ENCODE results near the gene HS3ST5.
"Not testable (repeated sequence)": the region's sequence is repeated elsewhere in the genome, so short reads cannot be mapped to it uniquely, and the experiment has no call there.

Gene HS3ST5

GRCh38 chr6:114151064-114151690, 191.6 kb downstream of the HS3ST5 start:
- peak; percentile 35 for DNase-seq (ENCODE audit: low spot score)

GRCh38 chr6:114149182-114149581, 193.6 kb downstream of the HS3ST5 start:
- DNase-seq (ENCODE audit: low spot score) = not testable (repeated sequence)

GRCh38 chr6:114144887-114145851, 197.7 kb downstream of the HS3ST5 start:
- DNase-seq (ENCODE audit: low spot score) = no peak

- DNase-seq (ENCODE audit: low spot score) = no peak
Measured at GRCh38 chr6:114142258-114142657, 200.6 kb downstream of the HS3ST5 start.

- DNase-seq (ENCODE audit: low spot score) = no peak
Measured at GRCh38 chr6:114140416-114140815, 202.4 kb downstream of the HS3ST5 start.

DNA sequence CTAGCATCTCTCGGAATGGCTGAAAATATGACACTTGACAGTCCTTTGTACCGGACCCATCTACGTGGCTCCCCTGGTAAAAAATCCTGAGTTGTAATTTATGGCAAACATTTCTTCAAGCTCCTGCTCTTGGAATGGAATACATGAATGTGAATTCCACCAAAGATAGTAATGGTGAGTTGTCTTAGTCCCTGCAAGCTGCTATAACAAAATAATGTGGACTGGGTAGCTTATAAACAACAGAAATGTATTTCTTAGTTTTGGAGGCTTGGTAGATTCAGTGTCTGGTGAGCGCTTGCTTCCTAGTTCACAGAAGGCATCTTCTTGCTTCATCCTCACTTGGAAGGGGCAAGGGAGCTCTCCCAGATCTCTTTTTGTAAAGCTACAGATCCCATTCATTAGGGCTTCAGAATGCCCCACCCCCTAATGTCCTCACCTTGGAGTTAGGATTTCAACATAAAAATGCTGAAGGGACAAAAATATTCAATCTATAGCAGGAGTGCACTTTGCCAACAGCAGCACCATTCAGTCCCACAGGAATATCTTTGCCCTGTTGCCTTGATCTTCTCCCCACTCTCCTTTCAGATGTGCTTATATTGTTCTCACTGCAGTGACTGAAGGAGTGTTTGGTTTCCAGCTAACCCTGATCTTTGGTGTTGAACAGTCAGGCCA, 204.1 kb downstream of the HS3ST5 start:
- no peak for DNase-seq (ENCODE audit: low spot score)

GRCh38 chr6:114135363-114135971, 207.4 kb downstream of the HS3ST5 start:
- DNase-seq (ENCODE audit: low spot score) = no peak

DNA sequence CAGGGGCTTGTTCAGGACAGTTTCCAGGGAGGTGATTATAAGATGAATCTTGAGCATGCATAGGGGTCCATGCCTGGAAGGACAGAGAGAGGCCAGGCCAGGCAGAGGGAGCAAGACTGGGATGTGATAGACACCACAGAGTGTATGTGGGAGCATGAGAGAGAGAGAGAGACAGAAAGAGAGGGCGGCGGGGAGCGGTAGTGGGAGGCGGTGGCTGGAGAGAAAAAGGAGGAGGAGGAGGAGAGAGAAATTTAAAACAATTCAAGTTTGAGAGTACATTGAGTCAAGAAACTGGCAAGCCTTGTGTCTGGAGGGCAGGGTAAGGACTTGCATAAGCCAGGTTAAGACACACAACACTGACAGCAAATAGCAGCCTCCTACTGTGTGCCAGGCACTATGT, 209.0 kb downstream of the HS3ST5 start:
- no peak for DNase-seq (ENCODE audit: low spot score)

DNA sequence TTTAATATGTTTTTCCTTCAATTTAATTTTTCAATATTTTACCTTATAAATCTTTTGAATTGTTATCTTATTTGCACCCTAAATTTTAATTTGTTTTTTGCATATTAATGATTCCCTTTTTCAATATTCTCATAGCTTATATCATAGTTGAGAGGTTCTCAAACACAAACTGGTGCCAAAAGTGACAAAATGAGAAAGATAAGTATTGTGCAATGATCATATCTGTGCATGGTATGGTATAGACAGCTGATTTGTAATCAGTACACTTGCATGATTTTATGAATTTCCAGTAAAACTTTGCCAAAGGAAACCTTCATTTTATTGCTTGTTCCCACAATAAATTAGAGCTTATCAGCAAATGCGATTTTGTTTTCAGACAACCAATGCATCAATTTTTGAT, 210.9 kb downstream of the HS3ST5 start:
- no peak for DNase-seq (ENCODE audit: low spot score)

- DNase-seq (ENCODE audit: low spot score) = no peak
Measured at GRCh38 chr6:114125576-114125975, 217.2 kb downstream of the HS3ST5 start.

DNA sequence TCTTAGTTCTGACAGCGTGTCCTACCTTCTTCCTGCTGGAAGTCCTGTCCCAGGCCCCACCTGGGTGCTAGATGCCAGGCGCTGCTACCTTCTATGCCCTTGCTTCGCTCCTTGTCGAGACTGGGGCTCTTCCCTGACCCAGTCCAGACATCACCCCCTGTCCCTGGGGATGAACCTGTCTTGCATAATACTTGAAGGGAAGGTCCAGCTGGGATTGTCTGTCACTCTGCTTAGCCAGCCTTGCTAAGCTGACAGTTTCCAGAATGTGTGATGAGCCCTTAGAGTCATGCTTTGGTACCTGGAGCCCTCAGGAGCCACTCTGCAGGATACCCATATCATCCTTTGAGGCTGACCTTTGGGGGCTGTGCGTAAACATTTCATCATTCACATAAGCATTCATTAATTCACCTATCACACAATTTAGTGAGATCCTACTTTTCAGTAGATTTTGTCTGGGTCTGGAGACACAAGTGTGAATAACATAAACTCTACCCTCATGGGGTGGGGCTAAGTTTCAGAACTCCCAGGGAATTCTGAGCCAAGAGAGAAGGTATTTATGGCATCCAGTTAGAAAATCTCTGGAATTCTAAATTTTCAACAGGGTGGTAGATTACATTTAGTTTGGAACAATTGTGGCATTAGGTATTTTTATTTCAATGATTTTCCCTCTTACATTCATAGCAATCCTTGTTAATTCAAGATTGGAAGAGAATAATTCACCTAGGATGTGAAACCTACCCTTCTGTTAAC, 220.7 kb downstream of the HS3ST5 start:
- no peak for DNase-seq (ENCODE audit: low spot score)

DNA sequence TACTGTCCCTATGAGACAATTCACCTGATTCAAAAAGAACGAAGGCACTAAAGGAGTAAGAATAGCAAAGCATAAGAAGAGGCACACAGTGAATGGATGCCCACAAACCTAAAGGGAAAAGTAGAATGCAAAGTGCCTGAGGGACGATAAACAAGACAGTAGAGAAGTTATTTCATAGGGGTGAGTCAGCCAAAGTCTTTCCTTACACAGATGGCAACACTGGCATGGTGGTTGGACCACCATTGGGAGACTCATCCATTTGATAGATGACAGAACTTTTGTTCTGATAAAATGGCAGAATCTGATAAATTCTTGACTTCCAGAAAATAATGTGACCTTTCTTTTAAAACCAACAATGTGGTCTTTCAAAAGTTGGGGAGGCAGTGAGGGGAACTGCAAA, 223.8 kb downstream of the HS3ST5 start:
- DNase-seq (ENCODE audit: low spot score) = no peak

- DNase-seq (ENCODE audit: low spot score) = no peak
Measured at GRCh38 chr6:114115652-114116051, 227.2 kb downstream of the HS3ST5 start.

DNA sequence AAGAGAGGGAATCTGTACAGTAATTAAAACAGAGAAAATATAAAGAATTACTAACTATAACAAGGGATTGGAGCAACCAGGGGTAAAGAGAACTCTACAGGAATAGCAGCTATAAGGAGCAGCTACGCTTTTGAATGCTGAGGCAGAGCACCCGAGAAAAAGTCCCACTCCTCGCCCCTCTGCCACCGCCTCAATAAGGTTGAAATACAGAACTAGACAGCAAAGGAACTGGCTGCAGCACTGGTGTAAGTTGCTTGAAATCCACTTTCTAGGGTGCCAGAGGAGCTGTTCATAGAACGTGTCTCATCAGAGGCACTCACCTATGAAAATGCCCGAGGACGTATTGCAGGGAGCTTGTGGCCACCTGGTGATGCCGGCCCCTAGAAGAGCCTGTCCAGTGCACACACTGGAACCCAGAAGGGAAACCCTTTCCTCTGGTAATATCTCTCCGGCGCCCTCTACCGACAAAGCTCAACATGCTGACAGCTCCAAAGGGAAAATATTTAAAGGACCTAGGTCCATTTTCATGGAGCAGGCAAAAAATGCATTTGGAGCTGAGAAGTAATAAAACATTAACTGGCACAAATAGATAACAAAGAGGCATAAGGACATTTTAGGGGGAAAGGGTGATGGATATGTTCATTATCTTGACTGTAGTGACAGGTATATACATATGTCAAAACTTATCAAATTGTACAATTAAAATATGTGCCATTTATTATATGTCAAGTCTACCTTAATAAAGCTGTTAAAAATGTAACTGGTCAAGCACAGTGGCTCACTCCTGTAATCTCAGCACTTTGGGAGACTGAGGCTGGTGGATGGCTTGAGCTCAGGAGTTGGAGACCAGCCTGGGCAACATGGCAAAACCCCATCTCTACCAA, 234.5 kb downstream of the HS3ST5 start:
- DNase-seq (ENCODE audit: low spot score) = peak; percentile 91

DNA sequence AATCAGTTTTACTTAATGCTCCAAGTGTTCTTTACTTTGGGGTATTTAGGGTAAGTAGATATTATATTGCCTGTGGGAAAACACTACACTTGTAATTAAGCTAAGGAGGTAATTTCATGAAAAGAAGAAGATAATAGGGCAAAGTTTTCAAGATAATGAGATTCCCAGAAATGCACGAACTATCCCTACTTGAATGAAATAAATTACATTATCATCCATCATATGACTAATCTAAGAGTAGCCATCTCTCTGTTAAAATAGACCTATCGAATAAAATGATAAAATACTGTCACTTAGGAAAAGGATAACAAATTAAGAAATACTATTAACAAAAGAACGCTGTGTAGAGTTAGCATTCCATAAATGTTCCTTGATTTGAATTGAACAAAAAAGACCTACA, 236.8 kb downstream of the HS3ST5 start:
- DNase-seq (ENCODE audit: low spot score) = no peak

DNA sequence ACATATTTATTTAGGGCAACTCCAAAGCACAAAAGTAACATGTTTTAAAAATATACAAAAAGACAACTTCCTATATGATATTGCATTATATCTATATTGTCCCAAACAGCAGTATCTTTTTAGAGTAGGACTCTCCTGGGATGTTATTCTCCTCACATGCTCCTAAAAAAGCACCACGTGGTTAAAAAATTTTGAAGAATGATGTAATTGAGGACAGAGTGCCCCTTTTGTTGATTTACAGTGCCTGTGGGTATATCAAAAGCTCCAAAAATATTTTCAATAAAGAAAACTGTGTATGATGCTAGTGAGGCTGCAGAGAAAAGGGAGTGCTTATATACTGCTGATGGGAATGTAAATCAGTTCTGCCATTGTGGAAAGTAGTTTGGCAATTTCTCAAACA, 241.6 kb downstream of the HS3ST5 start:
- no peak for DNase-seq (ENCODE audit: low spot score)

- DNase-seq (ENCODE audit: low spot score) = no peak
Measured at GRCh38 chr6:114100215-114100994, 242.4 kb downstream of the HS3ST5 start.

DNA sequence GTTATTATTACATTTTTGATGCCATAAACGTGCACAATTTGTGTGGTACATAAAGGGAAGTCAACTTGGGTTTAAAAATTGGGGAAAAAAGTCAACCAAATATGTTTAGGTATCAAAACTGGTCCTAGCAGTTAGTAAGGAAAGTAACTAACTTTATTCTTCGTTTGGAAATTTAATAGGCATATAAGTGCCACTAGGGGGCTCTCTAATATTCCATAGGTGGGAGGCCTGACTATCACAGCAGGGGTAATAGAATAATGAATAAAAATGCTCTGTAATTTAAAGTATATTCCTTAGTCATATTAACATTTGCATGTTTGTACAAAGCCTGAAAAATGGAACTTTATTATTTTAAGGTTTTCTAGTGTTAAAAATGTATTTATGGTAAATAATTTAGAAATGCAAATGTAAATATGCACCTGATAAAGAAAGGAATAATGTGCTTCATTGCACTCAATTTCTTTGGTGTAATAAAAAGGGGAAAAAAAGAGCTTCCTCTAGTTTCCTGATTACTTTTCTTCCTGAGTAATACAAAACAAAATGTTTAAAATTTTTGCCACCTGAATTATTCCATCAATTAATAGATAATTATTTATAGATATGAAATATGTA, 246.2 kb downstream of the HS3ST5 start:
- DNase-seq (ENCODE audit: low spot score) = peak; percentile 63

DNA sequence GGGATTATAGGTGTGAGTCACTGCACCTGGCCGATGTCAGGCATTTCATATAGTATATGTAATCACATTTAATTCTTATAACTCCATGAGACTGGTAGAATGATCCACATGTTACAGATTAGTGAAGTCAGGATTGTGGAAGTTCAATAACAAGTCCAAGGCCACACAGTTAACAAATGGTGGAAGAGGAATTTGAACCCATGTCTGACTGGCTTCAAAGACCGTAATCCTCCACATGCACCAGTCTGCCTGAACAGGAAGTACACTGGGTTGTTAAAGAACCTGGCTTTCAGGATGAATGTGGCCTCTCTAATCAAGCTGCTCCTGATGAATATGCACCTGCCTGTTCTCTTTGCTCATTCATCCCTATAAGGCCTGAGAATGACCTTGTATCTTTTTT, 249.9 kb downstream of the HS3ST5 start:
- no peak for DNase-seq (ENCODE audit: low spot score)
